ENCODE results near the gene TM4SF4. TPM values are rescaled to one million over a fixed set of nuclear protein-coding genes. Genes with fewer than 3 reads are reported as not detected.

TM4SF4 gene
- total RNA-seq, 1 experiment from 2014 or later, result 1.4 TPM

DNA sequence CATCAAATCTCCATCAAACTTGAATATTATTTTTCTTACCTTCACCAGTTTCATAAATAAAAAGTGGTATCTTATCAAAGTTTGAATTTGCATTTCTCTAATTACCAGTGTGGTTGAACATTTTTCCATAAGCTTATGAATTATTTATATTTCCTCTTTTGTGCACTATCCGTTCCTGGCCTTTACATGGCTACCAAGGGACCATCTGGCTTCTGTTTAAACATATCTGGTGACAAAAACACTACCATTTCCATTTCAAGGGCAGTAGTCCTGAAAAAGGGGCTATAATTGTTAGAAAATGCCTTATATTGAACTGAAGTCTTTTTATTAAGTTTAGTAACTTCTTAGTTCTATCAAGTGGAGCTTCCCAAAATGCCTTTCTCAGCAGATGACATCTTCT is 44.3 kb upstream of the TM4SF4 start:
- H3K27me3 Mint-ChIP-seq (ENCODE audit: low read depth), result no peaks in the 10 kb centered on the region
- DNase-seq (ENCODE audit: low spot score) (no peak), ATAC-seq (no peak)
- H3K4me3 Mint-ChIP-seq, result no peak overlapping the region
- H3K4me1 Mint-ChIP-seq, result peaks cover 5% of the 10 kb centered on the region
- H3K9me3 Mint-ChIP-seq, result no peaks in the 10 kb centered on the region
- TF ChIP-seq SMAD3 (CRISPR knock-in tag; IDR thresholded peaks at IDR 0.05; ENCODE audit: borderline replicate concordance) (no peak), CTCF (IDR thresholded peaks at IDR 0.05) (no peak), ZNF219 (CRISPR knock-in tag; IDR thresholded peaks at IDR 0.05; ENCODE audit: borderline replicate concordance) (no peak), ZNF396 (CRISPR knock-in tag; IDR thresholded peaks at IDR 0.05; ENCODE audit: borderline replicate concordance) (no peak), RELA (CRISPR knock-in tag; IDR thresholded peaks at IDR 0.05; ENCODE audit: borderline replicate concordance) (no peak), ETV6 (CRISPR knock-in tag; IDR thresholded peaks at IDR 0.05) (no peak), ZNF317 (CRISPR knock-in tag; IDR thresholded peaks at IDR 0.05; ENCODE audit: borderline replicate concordance, low read depth) (no peak), PREB (CRISPR knock-in tag; IDR thresholded peaks at IDR 0.05; ENCODE audit: borderline replicate concordance) (no peak), AR (CRISPR knock-in tag; IDR thresholded peaks at IDR 0.05) (no peak), ESRRA (CRISPR knock-in tag; IDR thresholded peaks at IDR 0.05; ENCODE audit: borderline replicate concordance) (no peak), ZNF138 (CRISPR knock-in tag; conservative IDR thresholded peaks at IDR 0.05) (no peak), TP53 (CRISPR knock-in tag; IDR thresholded peaks at IDR 0.05) (no peak), ZNF423 (CRISPR knock-in tag; IDR thresholded peaks at IDR 0.05) (no peak), RORB (CRISPR knock-in tag; IDR thresholded peaks at IDR 0.05) (no peak), TEAD4 (CRISPR knock-in tag; IDR thresholded peaks at IDR 0.05) (no peak), ZNF263 (CRISPR knock-in tag; IDR thresholded peaks at IDR 0.05; ENCODE audit: low read depth) (no peak)
- TF ChIP-seq, protein P1, sequence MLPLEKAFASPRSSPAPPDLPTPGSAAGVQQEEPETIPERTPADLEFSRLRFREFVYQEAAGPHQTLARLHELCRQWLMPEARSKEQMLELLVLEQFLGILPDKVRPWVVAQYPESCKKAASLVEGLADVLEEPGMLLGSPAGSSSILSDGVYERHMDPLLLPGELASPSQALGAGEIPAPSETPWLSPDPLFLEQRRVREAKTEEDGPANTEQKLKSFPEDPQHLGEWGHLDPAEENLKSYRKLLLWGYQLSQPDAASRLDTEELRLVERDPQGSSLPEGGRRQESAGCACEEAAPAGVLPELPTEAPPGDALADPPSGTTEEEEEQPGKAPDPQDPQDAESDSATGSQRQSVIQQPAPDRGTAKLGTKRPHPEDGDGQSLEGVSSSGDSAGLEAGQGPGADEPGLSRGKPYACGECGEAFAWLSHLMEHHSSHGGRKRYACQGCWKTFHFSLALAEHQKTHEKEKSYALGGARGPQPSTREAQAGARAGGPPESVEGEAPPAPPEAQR (CRISPR knock-in tag; IDR thresholded peaks at IDR 0.05), result no peak
- POLR2A ChIA-PET, result no interaction called here
- no peaks in the 10 kb centered on the region for H3K36me3 Mint-ChIP-seq
- no peak overlapping the region for H3K27ac Mint-ChIP-seq
- CTCF ChIA-PET, result interaction anchor here (0.6 kb wide), 1 partner anchor 413 kb away, joined by 3 read pairs; no protein-coding TSS in a partner anchor

DNA sequence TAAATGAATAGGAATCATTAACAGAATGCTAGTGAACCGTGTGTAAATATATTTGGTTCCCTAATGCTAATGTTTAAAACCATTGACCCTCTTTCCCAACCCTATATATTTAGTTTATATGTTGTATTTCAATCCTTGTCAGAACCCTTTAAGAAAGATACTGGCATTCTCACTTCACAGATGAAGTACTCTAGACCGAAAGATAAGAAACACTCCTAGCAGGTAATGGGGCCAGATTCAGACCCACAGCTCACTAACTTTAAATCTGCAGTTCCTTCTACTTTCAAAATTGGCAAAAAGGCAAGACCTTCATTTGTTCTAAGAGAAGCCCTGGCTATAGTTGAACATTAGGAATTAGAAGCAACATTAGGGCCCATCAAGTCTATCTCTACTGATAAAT is 42.3 kb upstream of the TM4SF4 start:
- no peak for TF ChIP-seq MYBL2 (CRISPR knock-in tag; IDR thresholded peaks at IDR 0.05)
- TF ChIP-seq AR (CRISPR knock-in tag; IDR thresholded peaks at IDR 0.05), result no peak
- no peak for TF ChIP-seq PRRX2 (CRISPR knock-in tag; IDR thresholded peaks at IDR 0.05)
- TF ChIP-seq, protein P2, sequence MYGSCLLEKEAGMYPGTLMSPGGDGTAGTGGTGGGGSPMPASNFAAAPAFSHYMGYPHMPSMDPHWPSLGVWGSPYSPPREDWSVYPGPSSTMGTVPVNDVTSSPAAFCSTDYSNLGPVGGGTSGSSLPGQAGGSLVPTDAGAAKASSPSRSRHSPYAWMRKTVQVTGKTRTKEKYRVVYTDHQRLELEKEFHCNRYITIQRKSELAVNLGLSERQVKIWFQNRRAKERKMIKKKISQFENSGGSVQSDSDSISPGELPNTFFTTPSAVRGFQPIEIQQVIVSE (CRISPR knock-in tag; IDR thresholded peaks at IDR 0.05; ENCODE audit: borderline replicate concordance), result no peak
- TF ChIP-seq ELF4 (CRISPR knock-in tag; IDR thresholded peaks at IDR 0.05; ENCODE audit: low read depth), result no peak
- Mint-ChIP-seq H3K36me3 (no peaks in the 10 kb centered on the region), H3K4me1 (no peaks in the 10 kb centered on the region), H3K27me3 (ENCODE audit: low read depth) (no peaks in the 10 kb centered on the region), H3K4me3 (no peak overlapping the region), H3K9me3 (no peaks in the 10 kb centered on the region), H3K27ac (no peak overlapping the region)
- CTCF ChIA-PET, result no interaction called here
- POLR2A ChIA-PET, result no interaction called here
- ATAC-seq (no peak), DNase-seq (ENCODE audit: low spot score) (no peak)
